T47D (cell line): ENCODE data around the gene CAMK2G.
"Not testable (repeated sequence)": the region's sequence is repeated elsewhere in the genome, so short reads cannot be mapped to it uniquely, and the experiment has no call there.

ENCODE experiments used
- DNase-seq, 2 experiments: peaks; one replicate each; pipeline versions ENCODE4 v3.0.0 to v3.0.0-alpha.2; 2011 to 2012; ENCODE audit warnings: low read depth in 1 of 2, low spot score in 1 of 2
- JUND ChIP-seq: IDR thresholded peaks from 2 replicates; pipeline ENCODE4 v1.6.1; 2012; ENCODE audit warnings: low read depth
- in situ Hi-C: cut with HindIII; loops from 2 replicates; pipeline ENCODE4 v1.10.0; 2016; ENCODE audit warnings: low sequenced_read_pairs, low pct_unique_long_range_greater_than_20kb

The CAMK2G gene

GRCh38 chr10:73897693-73898092 is 23.3 kb upstream of the CAMK2G start:
- in situ Hi-C loops: no loop called here
- TF ChIP-seq JUND: no peak
- no peak for DNase-seq

- DNase-seq, in situ Hi-C loops: not testable (repeated sequence)
Measured at GRCh38 chr10:73895381-73895780, 21.0 kb upstream of the CAMK2G start.

- no peak for TF ChIP-seq JUND
- DNase-seq: no peak
- in situ Hi-C loops: no loop called here
Measured at GRCh38 chr10:73894245-73894971, 20.1 kb upstream of the CAMK2G start.

- DNase-seq: no peak
- in situ Hi-C loops: no loop called here
- no peak for TF ChIP-seq JUND
Measured at GRCh38 chr10:73893426-73893825, 19.1 kb upstream of the CAMK2G start.

- DNase-seq: no peak
- TF ChIP-seq JUND: no peak
- in situ Hi-C loops: no loop called here
Measured at GRCh38 chr10:73892310-73893030, 18.1 kb upstream of the CAMK2G start.

GRCh38 chr10:73891540-73891939 is 17.2 kb upstream of the CAMK2G start:
- peak in 1 of 2 experiments; percentile 33 for DNase-seq
- in situ Hi-C loops: no loop called here
- TF ChIP-seq JUND: no peak

- DNase-seq, in situ Hi-C loops: not testable (repeated sequence)
Measured at GRCh38 chr10:73890830-73891229, 16.5 kb upstream of the CAMK2G start.

- TF ChIP-seq JUND: no peak
- in situ Hi-C loops: no loop called here
- DNase-seq: no peak
Measured at GRCh38 chr10:73890261-73890660, 15.9 kb upstream of the CAMK2G start.

- DNase-seq, in situ Hi-C loops: not testable (repeated sequence)
Measured at GRCh38 chr10:73889416-73889815, 15.1 kb upstream of the CAMK2G start.

- no peak for TF ChIP-seq JUND
- in situ Hi-C loops: no loop called here
- DNase-seq: peak in 1 of 2 experiments; percentile 59
Measured at GRCh38 chr10:73889014-73889413, 14.7 kb upstream of the CAMK2G start.

- peak in 1 of 2 experiments; percentile 78 for DNase-seq
- in situ Hi-C loops: no loop called here
- TF ChIP-seq JUND: no peak
Measured at GRCh38 chr10:73888514-73888913, 14.2 kb upstream of the CAMK2G start.

- no peak for TF ChIP-seq JUND
- in situ Hi-C loops: no loop called here
- peak in 1 of 2 experiments; percentile 52 for DNase-seq
Measured at GRCh38 chr10:73887294-73888039, 13.1 kb upstream of the CAMK2G start.
